SJSA1 (cell line): ENCODE results near the gene PRPSAP1. TPM values are rescaled to one million over a fixed set of nuclear protein-coding genes. Genes with fewer than 3 reads are reported as not detected.

Source experiments
- DNase-seq, 2 experiments: peaks; one replicate each; pipeline ENCODE4 v3.0.0-alpha.2; 2015 to 2020; ENCODE audit warnings: low spot score in 2 of 2, low read depth in 1 of 2
- H3K27ac ChIP-seq: fragments of 250-450 bp; sonication (Bioruptor Pico); 2 replicates; pipeline ENCODE4 v1.5.1; 2020; ENCODE audit warnings: mild to moderate bottlenecking, moderate library complexity
- H3K27me3 ChIP-seq: fragments of 250-450 bp; sonication (Bioruptor Pico); replicated peaks from 2 replicates; pipeline ENCODE4 v1.5.1; 2020; ENCODE audit warnings: mild to moderate bottlenecking, moderate library complexity
- H3K36me3 ChIP-seq: fragments of 250-450 bp; sonication (Bioruptor Pico); 2 replicates; pipeline ENCODE4 v1.5.1; 2020; ENCODE audit warnings: mild to moderate bottlenecking
- H3K4me1 ChIP-seq: fragments of 250-450 bp; sonication (Bioruptor Pico); replicated peaks from 2 replicates; pipeline ENCODE4 v1.6.1; 2021; ENCODE audit warnings: mild to moderate bottlenecking
- H3K4me3 ChIP-seq: fragments of 250-450 bp; sonication (Bioruptor Pico); 2 replicates; pipeline ENCODE4 v1.5.1; 2020; ENCODE audit warnings: mild to moderate bottlenecking
- H3K9me3 ChIP-seq: fragments of 250-450 bp; sonication (Bioruptor Pico); replicated peaks from 2 replicates; pipeline ENCODE4 v1.5.1; 2020; ENCODE audit warnings: mild to moderate bottlenecking
- total RNA-seq: library from RNA; depleted of rRNA; stranded (reverse); fragments of >200 nt; shearing (Covaris generic); gene quantifications from 2 replicates; pipeline ENCODE4 v1.2.3, GENCODE V29; 2014

PRPSAP1 gene
- total RNA-seq, 1 experiment from 2014 or later, result 65.4 TPM

DNA sequence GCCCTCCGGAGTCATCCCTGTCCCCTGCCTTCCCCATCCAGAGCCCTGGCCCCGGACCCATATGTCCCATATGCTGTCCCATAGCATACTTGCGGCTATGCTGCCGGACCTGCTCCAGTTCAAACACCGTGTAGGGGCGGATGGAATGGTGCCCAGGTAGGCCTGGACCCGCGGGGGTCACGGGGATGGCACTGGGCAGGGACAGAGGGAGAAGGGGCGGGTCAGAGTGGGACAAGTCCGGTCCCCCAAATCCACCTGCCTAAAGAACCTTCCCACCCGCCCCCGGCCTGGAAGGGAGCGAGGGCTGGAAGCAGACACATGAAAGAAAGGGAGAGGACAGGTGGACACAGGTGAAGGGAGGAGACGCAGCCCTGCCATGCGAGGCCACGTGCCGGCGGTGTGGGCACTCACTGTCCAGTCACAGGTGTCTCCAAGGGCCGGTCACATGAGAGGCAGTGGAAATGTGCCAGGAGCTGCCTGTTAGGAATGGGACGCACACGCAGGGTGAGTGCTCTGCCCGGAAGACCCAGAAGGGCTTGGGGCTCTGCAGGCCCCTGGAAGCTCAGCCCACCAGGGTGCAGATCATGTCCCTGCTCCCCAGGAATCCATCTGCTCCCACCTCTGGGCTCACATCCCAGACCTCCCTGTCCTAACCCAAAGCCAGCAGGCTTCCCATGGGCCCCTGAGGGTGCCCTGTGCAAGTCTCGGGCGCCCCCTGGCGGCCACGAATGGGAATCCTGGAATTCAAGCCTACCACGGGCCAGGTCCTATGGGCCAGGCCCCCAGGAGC, 74.6 kb downstream of the PRPSAP1 start:
- peak; percentile 80 to 92 for DNase-seq

DNA sequence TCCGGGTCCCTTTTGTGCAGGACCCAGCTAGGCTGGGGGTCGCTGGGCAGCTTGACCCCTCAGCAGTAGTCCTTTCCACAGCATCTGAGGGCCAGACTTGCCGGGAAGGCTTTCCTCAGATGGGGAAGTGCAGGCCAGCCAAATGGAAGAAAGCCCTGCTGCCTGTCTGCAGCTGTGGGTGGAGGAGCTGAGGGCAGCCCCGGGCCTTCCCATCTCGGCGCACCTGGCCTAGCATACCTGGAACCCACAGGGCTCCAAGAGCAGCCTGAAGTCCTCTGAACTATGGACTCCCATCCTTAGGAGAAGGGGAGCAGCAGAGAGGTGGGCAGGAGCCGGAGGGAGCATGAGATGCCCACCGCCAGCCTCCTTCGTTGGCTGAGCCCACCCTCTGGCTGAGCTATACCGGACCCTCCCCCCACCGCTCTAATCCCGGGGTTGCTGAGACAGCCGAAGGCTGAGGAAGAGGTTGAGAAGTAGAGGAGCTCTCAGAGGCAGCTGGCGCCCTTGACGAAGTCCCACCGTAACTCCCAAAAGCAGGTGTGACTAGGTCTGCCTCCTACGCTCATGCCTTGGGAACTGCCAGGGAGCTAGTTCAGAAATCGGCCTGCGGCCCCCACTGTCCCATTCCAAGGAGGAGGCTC, 75.3 kb downstream of the PRPSAP1 start:
- Histone ChIP-seq H3K27me3 (no peaks in the 10 kb centered on the region), H3K9me3 (no peaks in the 10 kb centered on the region), H3K36me3 (peaks cover 37% of the 10 kb centered on the region), H3K27ac (no peak overlapping the region), H3K4me3 (no peak overlapping the region), H3K4me1 (peaks cover 8% of the 10 kb centered on the region)
- no peak for DNase-seq

More for the DNA sequence above, 74.6 kb downstream of the PRPSAP1 start:
- Histone ChIP-seq H3K27me3 (no peaks in the 10 kb centered on the region), H3K4me3 (no peak overlapping the region), H3K9me3 (no peaks in the 10 kb centered on the region), H3K36me3 (peaks cover 31% of the 10 kb centered on the region), H3K4me1 (peaks cover 8% of the 10 kb centered on the region), H3K27ac (no peak overlapping the region)

DNA sequence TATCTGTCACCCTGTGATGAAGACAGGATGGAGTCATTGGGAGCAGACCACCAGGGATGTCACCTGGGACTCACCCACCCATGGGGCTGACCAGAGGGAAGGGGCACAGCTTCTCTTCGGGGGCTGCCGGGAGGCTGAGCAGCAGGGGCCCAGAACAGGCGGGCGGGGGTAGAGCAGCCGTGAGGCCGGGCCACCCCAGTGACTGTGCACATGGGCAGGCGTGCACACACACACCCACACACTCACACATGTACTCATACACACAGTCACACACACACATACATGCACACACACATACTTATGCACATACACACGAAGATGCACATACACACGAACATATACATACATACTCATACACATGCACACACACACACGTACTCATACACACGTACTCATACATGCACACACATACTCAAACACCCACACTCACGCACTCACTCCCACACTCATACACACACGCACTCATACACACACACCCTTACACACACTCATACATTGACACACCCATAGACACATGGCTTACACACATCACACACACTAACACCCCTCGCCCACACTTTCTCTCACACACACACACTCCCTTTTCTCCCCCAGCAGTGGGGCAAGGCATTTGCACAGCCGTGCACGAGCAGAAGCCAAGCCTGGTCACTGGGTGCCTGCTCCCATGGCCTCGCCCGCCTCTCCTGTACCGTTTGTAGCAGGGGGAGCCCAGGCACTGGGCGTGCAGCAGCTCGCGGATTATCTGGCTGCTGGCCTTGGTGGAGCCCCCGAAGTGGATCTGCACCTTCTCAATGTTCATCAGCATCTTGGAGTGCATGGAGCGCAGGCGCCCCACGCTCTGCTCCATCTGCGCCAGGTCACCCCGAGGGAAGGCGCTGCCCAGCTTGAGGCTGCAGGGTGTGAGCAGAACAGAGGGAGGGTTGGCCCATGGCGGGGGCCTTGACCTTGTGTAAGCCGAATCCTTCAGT, 76.1 kb downstream of the PRPSAP1 start:
- no peaks in the 10 kb centered on the region for H3K27me3 ChIP-seq
- H3K4me3 ChIP-seq, result no peak overlapping the region
- peaks cover 45% of the 10 kb centered on the region for H3K36me3 ChIP-seq
- H3K4me1 ChIP-seq, result peaks cover 8% of the 10 kb centered on the region
- no peak overlapping the region for H3K27ac ChIP-seq
- H3K9me3 ChIP-seq, result peaks cover under 1% of the 10 kb centered on the region; the same call in 1 of the 2 replicates
- DNase-seq, result no peak

DNA sequence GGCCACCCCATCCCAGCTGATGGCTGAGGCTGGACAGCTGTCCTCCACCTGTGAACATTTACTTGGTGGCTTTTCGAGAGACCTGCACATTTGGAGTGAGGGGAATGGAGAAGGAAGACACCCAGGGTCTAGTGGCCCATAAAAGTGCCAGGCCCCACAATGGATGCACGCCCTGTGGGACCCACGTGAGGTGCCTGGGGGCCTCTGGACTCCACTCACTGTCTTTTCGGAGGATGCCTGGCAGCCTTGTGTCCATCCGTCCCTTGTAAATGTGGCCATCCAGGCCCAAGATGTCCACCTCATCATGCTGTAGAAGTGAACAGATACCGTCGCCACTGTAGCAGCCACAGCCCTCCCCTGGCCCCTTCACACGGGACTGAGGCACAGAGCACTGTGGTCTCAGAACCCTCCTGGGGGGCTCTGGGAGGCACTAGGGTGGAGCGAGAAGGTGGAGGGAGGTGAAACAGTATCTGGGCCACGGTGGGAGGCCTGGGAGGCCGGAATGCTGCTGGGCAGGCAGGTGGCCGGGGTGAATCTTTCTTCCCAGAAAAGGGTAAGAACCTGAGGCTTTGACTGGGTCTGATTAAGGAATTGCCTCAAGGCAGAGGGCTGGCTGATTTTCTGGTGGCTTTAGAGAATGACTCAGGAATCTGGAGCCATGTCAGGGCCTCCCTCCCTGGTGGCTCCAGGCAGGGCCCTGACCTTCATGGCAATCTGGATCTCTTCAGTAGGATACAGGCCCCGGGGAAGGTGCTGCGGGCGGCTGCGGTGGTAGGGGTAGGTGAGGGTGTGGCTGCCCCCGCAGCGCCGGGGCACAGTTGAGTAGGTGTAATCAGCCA, 77.0 kb downstream of the PRPSAP1 start:
- Histone ChIP-seq H3K4me1 (peaks cover 8% of the 10 kb centered on the region), H3K27me3 (no peaks in the 10 kb centered on the region), H3K4me3 (no peak overlapping the region), H3K9me3 (peaks cover 3% of the 10 kb centered on the region; the same call in 1 of the 2 replicates), H3K36me3 (peaks cover 54% of the 10 kb centered on the region), H3K27ac (no peak overlapping the region)
- no peak for DNase-seq

DNA sequence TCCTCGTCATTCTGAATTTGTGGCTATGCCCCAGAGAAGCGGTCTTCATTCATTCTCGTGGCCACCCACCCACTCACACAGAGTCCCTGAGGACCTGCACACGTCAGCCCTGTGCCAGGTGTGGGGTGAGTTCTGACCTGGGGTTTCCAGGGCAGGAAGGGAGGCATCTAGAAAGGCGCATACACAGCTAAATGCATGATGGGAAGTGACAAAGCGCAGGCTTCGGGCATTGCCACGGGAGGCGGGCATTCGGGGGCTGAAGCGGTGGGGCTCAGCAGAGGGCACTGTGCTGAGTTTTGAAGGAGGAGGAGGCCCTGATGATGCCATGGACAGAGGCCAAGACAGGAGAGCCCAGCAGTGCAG, 77.7 kb downstream of the PRPSAP1 start:
- no peak for DNase-seq
- Histone ChIP-seq H3K27ac (no peak overlapping the region), H3K9me3 (peaks cover 3% of the 10 kb centered on the region; the same call in 1 of the 2 replicates), H3K27me3 (no peaks in the 10 kb centered on the region), H3K36me3 (peaks cover 60% of the 10 kb centered on the region), H3K4me1 (peaks cover 8% of the 10 kb centered on the region), H3K4me3 (no peak overlapping the region)

DNA sequence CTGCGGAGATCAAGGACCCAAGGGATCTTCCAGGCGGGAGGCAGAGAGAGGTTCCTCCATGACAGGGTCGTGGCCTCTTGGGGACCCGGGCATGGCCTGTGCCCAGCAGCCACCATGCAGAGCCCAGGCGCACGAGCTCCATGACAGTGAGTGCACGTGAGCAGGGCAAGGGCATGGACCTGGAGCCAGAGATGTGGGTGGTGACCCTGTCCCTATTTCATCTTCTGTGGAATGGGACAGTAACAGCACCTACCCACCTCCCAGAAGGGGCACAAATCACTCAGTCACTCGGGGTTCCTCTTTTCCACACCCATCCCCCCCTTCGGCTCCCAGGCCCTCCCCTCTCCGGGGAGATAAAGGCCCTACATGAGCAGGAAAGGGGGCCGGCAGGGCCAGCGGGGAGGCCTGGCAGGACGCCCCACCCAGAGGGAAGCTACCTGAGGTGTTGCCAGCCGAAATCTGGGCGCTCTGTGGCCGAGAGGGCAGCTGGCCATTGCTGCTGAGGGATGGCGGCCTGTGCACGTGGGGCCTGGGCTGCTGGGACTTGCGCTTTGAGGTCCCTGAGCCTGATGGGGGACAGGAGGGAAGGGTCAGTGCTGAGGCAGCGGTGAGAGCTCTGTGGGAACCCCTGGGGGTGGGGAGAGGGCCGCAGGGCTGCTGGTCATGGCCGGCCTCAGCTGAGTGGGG, 78.2 kb downstream of the PRPSAP1 start:
- Histone ChIP-seq H3K9me3 (peaks cover 3% of the 10 kb centered on the region; the same call in 1 of the 2 replicates), H3K27ac (no peak overlapping the region), H3K36me3 (peaks cover 65% of the 10 kb centered on the region), H3K27me3 (no peaks in the 10 kb centered on the region), H3K4me1 (peaks cover 8% of the 10 kb centered on the region), H3K4me3 (no peak overlapping the region)
- DNase-seq, result no peak

DNA sequence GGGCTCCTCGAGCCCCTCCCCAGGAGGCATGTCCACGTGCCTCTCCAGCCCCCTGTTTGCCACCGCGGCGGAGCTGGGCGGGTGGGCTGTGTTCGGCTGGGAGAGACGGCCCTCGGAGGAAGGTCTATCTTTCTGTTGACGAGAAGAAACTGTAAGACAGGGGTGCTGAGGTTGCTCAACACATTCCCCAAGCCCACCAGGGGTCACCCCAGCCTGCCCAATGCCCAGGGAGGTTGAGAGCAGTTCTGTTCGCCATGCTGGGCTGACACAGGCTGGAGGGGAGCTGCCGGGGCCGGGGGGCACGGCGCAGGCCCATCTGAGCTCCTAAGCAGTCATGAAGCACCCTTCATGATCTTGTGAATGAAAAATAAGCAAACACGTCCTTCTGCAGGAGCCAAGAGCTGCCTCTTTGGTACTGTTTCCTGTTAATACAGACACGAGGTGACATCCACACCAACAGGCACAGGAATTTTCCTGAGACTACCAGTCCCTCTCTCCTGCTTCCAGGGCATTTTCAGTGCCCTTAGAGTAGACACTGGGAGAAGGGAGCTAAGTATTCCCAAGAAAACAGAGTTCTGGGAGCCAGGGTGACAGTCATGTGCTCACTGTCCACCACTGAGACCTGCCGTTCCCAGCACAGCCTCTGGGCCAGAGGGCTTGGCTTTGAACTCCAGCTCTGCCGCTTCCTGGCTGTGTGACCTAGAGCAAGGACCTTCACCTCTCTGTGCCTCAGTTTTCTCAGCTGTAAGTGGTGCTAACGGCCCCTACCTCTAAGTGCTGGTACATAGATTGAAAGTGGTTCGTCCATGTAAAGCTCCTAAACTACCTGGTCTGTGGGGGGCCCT, 79.4 kb downstream of the PRPSAP1 start:
- no peak for DNase-seq
- Histone ChIP-seq H3K4me3 (no peak overlapping the region), H3K4me1 (peaks cover 8% of the 10 kb centered on the region), H3K27me3 (no peaks in the 10 kb centered on the region), H3K9me3 (peaks cover 3% of the 10 kb centered on the region; the same call in 1 of the 2 replicates), H3K27ac (no peak overlapping the region), H3K36me3 (peaks cover 66% of the 10 kb centered on the region)

DNA sequence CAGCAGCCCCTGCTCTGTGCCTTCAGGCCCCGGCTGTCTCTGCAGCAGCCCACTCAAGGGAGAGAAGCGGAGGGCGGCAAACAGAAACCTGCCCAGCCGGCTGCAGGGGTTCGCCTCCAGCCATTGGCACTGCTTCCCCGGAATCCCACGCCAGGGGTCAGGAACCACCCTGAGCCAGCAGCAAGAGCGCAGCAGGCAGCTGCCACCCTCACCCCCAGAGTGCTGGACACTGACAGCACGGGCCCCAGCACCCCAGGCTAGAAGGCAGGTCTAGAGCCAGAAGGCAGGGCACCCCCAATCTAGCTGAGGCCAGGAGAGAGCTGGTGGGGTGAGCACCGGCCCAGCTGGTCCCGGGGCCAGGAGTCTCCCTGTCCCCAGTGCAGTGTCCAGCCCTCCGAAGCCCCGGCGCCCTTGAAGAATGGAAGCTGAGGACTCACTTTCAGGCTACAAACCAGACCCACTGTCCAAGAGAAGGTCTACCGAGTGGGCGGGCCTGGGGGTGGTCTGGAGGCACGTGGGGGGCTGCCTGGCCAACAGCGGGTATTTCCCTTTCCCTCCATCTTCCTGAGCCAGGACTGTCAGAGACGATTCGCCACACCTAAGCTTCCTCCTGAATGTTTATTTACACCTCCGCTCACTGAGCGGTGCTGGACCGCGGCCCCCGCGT, 80.1 kb downstream of the PRPSAP1 start:
- Histone ChIP-seq H3K9me3 (peaks cover 3% of the 10 kb centered on the region; the same call in 1 of the 2 replicates), H3K36me3 (peaks cover 70% of the 10 kb centered on the region), H3K4me3 (no peak overlapping the region), H3K27ac (no peak overlapping the region), H3K27me3 (no peaks in the 10 kb centered on the region), H3K4me1 (peaks cover 13% of the 10 kb centered on the region)
- no peak for DNase-seq

DNA sequence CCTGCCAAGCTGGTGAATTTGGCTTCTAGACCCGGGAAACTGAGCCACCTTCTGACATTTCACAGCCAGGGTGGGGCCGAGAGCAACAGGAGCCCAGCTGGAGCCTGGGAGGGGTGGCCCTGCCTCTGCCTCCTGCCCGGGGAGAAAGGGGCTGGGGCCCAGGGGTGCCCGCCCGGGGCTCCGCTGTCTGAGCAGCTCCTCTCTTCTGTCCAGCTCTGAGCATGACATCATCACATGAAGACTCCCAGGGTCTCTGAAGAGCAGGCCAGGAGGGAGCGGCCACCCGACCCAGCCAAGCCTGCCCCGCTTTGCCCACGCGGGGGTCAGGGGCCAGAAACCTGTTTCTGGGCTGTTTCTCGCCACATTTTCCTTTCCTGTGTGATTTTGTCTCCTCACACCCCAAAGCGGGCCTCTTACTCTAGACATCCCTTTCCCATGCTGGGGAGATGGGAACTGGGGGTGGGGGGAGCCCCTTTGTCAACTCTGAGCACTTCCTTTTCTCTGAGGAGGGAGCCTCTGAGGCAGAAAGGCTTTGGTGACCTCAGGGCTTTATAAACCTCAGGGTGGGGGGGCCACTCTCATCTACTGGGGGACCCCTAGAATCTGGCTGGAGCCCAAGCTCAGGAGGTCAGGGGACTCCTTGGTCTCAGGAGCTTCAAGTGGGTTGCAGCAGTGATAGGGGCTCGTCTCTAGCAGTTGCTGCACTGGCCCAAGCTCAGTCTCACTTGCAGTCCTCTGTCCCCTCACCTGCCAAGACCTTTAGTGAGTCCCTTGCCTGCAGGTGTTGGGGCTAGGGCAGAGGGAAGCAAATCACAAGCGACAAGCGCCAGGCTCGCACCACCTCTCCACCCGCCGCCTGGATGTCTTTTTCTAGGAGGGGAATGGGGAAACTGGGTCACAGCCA, 80.9 kb downstream of the PRPSAP1 start:
- Histone ChIP-seq H3K9me3 (peaks cover 3% of the 10 kb centered on the region; the same call in 1 of the 2 replicates), H3K27ac (no peak overlapping the region), H3K27me3 (no peaks in the 10 kb centered on the region), H3K36me3 (peaks cover 74% of the 10 kb centered on the region), H3K4me3 (no peak overlapping the region), H3K4me1 (peaks cover 21% of the 10 kb centered on the region)
- DNase-seq, result no peak

DNA sequence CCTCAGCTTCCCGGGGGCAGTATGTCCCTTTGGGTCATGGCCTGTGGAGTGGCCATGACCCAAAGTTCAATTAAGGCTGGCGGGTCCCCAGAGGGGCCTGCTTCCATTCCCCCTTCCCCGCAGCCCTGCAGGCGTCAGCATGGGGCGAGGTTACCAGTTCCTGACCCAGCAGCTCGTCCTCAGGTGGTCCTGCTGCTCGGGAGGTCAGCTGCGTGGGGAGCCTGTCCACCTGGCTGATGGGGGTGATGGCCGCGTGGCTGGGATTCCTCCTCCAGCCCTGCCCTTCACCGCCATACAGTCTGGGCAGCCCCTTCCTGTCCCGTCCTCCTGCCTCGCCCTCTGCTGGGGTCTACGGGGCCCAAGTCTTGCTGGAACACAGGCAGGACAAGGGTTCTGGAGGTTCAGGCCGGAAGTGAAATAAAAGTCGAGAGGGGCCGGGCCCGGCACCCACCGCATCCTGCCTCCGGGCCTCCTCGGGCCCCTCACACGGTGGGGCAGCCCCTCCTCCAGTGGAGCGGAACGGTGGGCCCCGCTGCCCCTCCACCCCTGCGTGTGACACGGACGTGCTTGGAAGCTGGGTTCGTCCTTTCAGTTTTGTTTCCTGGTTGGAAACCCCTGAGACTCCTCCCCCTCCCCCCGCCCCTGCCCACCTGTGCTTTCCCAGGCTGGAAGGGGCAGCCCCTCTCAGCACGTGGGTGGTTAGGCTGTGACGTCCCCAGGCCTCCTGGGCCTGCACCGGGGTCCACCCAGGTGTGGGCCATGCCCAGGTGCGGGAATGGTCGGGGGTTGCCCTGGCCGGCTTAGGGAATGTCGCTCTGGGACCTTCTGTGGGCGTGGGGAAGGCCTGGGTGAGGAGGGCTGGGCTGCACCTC, 81.8 kb downstream of the PRPSAP1 start:
- peaks cover 73% of the 10 kb centered on the region for H3K36me3 ChIP-seq
- H3K4me1 ChIP-seq, result peaks cover 23% of the 10 kb centered on the region
- H3K4me3 ChIP-seq, result no peak overlapping the region
- no peaks in the 10 kb centered on the region for H3K27me3 ChIP-seq
- no peak for DNase-seq
- peaks cover 3% of the 10 kb centered on the region; the same call in 1 of the 2 replicates for H3K9me3 ChIP-seq
- H3K27ac ChIP-seq, result no peak overlapping the region
